GM21528 (cell line): Measurements from ENCODE around the gene ZNF71.

ENCODE experiments used
- ATAC-seq: cut with Tn5 transposase; IDR thresholded peaks from one replicate; pipeline ENCODE4 v1.9.1; 2021; ENCODE audit warnings: mild to moderate bottlenecking, moderate library complexity; ENCODE audit not compliant: unreplicated experiment, low FRiP score

The ZNF71 gene

DNA sequence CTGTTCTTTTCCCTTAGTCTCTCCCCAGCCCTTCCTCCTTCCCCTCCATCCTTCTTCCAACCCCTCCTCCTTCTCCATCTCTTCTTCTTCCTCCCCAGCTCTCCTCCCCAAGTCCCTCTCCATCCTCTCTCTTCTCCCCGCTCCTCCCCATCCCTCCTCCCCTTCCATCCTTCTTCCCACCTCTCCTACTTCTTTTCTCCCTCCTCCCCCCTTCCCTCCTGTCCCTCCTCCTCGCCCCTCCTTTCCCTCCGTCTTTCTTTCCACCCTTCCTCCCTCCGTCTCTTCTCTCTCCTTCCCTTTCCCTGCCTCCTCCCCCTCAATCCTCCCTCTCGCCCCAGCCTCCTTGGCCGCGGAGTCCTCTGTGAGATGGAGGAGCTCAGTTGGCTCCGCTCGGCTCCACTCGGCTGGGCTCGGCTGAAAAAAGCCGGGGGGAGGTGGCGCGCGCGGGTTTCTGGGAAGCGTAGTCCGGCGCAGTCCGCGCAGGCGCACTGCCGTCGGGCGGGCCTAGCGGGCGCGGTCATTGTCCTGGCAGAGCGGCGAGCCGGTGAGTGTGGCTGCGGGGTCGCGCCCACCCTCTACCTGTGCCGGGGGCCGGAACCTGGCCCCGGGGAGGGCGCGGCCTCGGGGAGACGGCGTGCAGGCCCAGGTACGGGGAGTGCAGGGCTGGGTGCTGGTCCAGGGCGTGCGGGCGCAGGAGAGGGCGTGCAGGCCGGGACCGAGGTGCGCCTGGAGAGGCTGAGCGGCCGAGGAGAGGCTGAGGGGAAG lies at the start of gene ZNF71:
Gene ZNF71, plus strand, starts transcription at position 520 of the 765 bp plus-strand sequence. CDS start 6,257 bp downstream, outside the sequence.
- ATAC-seq: peak; percentile 89

DNA sequence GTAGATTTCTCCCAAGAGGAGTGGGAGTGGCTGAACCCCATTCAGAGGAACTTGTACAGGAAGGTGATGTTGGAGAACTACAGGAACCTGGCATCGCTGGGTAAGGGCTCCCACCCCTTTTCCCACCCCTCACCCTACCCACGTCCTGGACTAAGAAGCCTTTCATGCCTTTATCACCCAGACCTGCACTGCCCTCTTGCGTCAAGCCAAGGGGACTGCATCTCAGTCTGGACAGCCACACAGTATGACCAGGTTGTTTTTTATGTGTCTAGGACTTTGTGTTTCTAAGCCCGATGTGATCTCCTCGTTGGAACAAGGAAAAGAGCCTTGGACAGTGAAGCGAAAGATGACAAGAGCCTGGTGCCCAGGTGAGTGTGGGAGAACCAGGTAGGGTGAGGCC lies 47.6 kb upstream of the ZNF71 start:
- ATAC-seq: no peak

DNA sequence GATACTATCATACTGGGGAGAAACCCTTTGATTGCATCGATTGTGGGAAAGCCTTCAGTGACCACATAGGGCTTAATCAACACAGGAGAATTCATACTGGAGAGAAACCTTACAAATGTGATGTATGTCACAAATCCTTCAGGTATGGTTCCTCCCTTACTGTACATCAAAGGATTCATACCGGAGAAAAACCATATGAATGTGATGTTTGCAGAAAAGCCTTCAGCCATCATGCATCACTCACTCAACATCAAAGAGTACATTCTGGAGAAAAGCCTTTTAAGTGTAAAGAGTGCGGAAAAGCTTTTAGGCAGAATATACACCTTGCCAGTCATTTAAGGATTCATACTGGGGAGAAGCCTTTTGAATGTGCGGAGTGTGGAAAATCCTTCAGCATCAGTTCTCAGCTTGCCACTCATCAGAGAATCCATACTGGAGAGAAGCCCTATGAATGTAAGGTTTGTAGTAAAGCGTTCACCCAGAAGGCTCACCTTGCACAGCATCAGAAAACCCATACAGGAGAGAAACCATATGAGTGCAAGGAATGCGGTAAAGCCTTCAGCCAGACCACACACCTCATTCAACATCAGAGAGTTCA lies 40.7 kb upstream of the ZNF71 start:
- no peak for ATAC-seq

DNA sequence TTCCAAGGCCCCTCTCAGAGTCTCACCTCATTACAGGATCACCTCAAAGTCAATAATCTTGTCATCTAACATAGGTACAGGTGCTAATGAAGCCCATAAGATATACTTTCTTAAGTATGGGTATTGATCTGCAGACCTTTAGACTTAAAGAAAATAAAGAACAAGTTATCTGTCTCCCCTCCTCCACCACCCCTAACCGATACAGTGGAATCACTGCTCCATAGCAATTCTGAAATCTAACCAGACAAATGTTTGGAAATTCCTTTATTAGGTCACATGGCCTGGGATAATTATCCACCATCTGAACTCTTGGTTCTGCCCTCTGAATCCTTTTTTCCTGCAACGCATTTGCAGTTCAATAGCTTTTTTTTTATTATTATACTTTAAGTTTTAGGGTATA lies 32.3 kb upstream of the ZNF71 start:
- no peak for ATAC-seq

DNA sequence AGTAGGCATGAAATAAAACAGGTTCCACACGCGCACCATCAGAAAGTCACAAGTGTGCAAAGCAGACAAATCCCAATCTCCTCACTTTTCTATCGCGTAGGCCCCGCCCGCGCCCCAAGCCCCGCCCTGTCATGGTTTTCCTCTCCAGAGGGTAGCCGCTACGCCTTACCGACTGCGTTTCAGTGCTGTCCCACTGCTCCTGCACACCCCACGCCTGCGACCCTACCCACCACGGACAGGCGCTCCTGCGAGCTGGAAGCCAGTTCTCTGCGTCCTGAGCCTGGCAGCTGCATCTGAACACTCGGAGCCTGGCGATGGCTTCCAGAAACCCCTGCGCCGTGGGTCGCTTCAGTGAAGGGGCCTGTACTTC lies 28.2 kb upstream of the ZNF71 start:
- ATAC-seq: peak; percentile 34

DNA sequence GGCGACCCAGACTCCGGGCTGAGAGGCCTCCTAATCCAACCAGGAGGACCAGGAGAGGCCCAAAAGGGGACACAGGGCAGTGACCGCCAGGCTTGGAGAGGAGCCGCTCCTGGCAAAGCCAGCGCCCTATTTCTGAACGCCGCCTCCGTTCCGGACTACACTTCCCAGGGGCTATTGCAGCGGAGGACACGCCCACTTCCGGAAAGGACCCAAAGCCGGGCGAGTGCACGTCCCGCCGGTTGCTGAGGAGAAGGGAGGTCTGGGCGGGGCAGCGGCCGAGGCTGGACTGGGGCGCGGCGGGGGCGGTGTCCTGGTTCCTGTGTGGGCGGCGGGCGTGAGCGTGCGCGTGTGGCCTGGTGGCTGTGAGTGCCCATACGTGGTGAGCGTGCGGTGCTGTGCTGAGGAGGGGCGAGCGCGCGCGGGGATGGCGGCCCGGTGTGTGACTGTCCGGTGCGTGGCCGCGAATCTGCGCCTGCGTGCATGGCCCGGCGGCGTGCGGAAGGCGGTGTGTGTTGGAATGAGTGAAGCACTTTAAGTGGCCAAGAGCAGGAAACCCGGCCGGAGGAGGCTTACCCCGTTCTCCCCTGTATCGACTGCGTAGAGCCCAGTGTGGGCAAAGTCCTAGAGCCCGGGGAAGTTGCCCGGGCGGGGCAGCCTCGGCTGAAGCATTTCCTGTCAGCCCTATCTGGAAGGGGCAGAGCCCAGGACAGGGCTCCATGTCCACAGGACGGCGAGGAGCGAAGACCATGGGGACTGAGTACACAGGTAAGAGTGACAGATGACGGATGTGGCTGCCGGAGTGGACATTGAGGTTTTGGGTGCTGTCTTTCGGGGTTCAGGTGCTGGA lies 27.6 kb upstream of the ZNF71 start, which contains the start of gene ZNF470:
Gene ZNF470, plus strand, starts transcription at position 195 of the 847 bp plus-strand sequence. CDS start 2,844 bp downstream, outside the sequence.
- peak; percentile 98 for ATAC-seq

DNA sequence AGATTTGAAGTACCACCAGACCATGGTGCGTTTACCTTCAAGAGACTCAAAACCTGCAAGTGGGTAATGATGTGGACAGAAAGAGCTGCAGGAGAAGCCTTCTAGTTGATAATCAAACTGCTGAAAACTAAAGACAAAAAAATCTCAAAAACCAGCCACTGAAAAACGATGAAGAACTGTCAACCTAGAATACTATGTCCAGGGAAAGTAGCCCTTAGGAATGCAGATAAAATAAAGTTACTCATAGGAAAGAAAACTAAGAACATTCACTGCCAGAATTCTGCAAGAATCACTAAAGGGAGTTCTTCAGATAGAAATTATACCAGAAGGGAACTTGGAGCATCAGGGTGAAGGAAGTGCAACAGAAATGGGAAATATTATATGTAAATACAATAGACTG lies 22.5 kb upstream of the ZNF71 start:
- ATAC-seq: no peak

DNA sequence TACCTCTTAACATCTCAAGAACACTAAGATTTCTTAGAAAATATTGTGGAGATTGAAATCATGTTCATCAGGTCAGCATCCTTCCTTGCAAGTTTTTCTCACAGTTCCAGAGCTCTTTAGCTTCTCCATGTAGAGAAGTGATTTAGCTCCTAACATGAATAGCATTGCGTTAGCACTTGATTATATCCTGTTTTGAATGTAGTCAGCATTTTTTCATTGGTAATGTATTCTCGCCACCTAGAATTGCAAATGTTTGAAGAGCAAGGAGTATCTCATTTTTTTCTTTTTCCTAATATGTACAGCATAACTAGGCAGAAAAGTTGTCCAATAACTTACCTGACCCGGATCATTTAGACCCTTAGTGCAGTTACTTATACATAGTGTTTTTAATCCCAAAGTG lies 21.2 kb upstream of the ZNF71 start:
- ATAC-seq: no peak

DNA sequence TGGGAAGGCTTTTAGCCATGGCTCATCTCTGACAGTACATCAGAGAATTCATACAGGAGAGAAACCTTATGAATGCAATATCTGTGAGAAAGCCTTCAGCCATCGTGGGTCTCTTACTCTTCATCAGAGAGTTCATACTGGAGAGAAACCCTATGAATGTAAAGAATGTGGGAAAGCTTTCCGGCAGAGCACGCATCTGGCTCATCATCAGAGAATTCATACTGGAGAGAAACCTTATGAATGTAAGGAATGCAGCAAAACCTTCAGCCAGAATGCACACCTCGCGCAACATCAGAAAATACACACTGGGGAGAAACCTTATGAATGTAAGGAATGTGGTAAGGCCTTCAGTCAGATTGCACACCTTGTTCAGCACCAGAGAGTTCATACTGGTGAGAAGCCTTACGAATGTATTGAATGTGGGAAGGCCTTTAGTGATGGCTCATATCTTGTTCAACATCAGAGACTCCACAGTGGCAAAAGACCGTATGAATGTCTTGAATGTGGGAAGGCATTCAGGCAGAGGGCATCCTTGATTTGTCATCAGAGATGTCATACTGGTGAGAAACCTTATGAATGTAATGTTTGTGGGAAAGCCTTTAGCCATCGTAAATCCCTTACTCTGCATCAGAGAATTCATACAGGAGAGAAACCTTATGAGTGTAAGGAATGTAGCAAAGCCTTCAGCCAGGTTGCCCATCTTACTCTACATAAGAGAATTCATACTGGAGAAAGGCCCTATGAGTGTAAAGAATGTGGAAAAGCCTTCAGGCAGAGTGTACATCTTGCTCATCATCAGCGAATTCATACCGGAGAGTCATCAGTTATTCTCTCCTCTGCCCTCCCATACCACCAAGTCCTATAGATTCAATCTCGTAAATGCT lies 17.1 kb upstream of the ZNF71 start:
- no peak for ATAC-seq

DNA sequence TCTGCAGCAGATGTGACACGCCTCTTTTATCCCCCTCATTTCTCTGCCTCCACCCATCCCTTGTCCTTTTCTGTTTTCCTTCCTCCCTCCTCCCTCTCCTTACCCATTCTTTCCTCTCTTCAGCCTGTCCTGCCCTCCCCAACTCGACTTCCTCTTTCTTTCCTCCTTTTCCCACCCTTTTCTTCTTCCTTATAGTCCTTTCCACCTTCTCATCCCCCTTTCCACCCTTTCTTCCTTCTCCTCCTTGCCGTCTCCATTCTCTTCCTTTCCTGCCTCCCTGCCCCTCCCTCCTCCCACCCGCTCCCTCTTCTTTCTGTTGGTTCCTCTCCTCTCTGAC lies 688 bp upstream of the ZNF71 start:
- ATAC-seq: no peak

DNA sequence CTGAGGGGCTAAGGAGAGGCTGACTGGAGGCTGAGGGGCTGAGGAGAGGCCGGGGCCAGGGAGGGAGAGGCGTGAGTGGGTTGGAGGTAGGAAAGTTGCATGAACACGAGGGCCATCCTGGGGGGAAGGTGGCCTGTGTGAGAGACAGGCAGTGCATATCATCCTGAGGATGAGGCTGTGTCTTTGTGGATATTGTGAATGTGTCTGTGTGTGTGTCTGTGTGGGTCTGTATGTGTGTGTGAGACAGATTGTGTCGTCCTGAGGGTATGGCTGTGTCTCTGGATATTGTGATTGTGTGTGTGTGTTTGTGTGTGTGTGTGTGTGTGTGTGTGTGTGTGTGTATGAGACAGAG lies 422 bp downstream of the ZNF71 start:
- no peak for ATAC-seq

DNA sequence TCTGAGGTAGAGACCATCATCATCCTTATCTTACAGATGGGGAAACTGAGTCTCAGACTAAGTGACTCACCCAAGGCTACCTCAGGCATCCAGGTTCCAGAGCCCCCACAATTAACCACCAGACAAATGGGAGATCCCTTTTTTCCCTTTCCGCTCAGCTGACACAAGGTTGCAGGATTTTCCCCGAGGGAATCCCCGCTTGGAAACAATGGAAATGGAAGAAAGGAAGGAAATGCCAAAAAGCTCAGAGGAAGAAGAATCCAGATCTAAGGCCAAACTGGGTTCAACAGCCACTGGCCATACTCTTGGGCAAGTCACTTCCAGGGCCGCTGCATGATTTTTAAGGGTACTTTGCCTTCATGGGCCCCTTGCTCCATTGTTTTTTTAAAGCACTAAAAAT lies 1.6 kb downstream of the ZNF71 start:
- no peak for ATAC-seq

DNA sequence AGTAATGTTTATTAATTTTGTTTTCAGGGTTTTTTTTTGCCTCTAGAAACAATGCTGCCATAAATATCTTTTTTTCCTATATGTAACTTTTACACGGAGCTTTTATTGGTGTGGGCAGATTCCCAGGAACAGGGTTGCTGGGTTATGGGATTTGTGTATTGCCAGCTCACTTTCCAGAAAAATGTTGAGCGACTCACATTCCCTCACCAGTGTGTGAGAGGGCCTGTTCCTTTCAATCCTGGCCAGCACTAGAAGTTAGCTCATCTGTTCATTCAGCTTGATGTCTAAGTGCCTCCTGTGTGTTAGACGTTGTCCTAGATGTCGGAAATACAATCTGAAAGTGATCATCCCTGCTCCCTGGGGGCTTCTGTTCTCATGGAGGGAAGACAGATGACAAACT lies 2.6 kb downstream of the ZNF71 start:
- no peak for ATAC-seq

DNA sequence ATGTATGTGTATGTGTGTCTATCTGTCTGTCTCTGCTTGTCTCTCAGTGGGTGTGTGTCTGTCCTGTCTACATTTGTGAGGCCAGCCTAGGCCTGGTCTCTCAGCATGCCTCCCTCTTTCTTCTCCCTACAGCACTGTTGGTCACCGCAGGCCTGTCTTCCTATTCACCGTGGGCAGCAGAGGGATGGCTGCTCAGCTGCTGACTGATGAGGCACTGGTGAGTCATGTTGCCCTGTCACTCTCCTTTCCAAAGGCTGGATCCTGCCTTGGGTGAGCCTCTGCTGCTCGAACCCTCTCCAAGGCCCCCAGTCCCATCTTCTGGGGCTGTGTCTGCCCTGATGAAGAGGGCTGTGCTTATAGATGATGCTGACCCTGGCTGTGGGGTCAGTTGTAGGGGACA lies 6.3 kb downstream of the ZNF71 start:
- no peak for ATAC-seq

DNA sequence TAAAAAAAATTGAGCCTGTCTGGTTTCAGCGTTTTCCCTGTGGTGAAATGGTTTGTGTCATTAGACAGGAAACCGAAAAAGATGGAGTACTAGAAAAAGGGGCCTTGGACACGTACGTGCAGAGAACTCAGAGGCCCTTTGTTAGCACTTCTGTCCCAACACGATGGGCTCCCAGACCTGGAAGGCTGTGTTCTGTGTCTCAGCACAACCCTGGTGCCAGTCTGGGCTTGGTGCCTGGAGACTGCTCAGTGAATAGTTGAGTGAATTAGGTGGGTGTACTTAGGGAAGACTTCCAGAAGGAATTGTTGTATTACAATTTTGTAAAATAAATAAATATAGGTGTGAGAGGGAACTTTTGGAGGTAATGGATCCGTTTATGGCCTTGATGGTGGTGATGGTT lies 8.7 kb downstream of the ZNF71 start:
- ATAC-seq: no peak

DNA sequence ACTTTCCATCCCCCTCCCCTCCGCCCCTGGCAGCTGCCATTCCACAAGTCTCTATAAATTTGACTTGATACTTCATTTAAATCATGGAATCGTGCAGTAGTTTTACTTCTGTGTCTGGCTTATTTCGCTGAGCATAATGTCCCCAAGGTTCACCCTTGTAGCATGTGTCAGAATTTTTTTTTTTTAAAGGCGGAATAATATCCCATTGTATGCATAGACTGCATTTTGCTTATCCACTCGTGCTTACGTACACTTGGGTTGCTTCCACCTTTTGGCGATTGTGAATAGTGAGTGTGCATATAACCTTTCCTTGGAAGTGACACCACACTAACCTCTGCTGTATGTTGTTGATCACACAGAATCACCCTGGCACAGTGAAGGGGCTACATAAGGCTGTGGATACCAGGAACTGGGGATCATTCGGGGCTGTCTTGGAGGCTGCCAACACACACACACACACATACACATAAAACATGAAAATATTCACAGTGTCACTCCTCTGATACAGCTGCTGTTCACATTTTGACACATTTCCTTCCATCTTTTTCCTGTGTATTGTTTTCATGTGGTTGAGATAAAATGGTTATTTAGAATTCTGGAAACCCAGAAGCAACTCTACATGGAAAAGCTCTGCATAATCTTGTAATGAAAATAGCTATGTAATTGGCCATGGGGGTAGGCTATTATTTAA lies 13.3 kb downstream of the ZNF71 start:
- no peak for ATAC-seq

DNA sequence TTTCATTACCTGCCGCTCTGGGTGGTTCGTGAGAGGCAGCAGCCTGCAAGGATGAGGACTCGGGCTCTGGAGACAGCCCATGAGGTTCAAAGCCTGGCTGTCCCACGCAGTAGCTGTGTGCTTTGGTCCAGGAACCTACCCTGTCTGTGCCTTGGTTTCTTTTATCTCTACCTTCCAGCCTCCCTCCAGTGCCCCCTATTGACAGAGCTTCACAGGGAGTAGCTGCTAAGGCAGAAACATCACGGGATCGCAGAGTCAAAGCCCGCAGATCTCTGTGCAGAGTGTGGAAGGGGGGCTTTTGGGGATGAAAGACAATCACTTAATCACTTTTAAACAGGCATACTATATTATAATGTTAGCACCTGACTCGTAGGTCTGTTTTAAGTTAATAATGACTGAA lies 16.2 kb downstream of the ZNF71 start:
- no peak for ATAC-seq

DNA sequence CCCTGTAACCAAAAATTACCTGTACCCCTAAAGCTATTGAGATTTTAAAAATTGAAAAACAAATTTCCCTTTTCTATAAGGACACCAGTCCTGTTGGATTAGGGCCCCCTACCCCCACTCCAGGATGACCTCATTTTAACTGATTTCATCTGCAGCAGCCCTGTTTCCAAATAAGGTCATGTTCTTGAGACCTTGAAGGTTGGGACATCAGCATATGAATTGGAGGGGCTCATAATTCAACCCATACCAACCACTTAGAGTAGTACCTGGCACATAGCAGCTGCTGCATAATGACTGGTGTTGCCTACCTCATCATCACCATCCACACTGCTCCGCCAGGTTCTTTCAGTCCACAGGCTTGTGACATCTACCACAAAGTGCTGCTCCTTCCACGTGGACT lies 17.6 kb downstream of the ZNF71 start:
- no peak for ATAC-seq

DNA sequence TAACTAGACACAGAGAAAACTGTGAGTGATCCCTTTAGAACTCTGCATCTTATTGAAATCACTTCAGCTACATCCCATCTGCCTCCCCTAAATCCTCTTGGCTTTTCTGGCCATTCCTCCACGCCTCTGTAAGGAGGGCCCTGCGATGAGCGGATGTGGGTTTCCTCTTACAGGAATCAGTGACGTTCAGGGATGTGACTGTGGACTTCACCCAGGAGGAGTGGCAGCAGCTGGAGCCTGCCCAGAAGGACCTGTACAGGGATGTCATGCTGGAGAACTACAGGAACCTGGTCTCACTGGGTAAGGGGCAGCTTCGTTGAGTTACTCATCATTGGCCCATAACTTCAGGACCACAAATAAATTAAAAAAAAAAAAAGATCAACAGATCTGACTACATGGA lies 18.5 kb downstream of the ZNF71 start:
- ATAC-seq: no peak

DNA sequence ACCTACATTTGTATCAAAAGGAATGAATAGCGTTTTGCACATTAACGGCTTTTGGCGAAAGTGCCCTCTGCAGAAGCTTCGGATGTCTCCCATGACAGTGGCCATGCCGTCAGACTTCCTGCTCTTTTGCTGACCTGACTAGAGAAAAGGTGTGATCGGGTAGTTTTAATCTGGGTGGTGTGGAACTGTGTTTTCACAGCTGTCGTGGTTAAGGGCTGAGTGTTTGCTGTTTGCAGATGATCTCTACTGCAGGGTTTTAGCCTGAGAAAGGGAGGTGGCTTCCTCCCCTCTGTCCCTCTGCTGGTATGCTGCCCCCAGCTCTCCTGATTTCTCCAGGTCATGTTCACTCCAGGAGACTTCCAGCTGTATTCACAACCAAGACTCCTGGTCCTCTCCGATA lies 22.4 kb downstream of the ZNF71 start:
- ATAC-seq: no peak
